GM18498 (cell line): ENCODE data around the gene C2CD3.

Source experiments
- ATAC-seq: cut with Tn5 transposase; IDR thresholded peaks from one replicate; pipeline ENCODE4 v1.9.1; 2021; ENCODE audit warnings: mild to moderate bottlenecking, moderate library complexity; ENCODE audit not compliant: unreplicated experiment

Gene C2CD3

GRCh38 chr11:74170694-74171629 is at the start of gene C2CD3, which contains the start of gene PPME1:
TSS of gene C2CD3 (minus strand) at chr11:74171002. CDS start at chr11:74170792, 210 bp downstream.
TSS of gene PPME1 (plus strand) at chr11:74171289. CDS start at chr11:74171422, 133 bp downstream.
- peak; percentile 93 for ATAC-seq

GRCh38 chr11:74220376-74220775 is 49.6 kb upstream of the C2CD3 start:
- ATAC-seq, result no peak

- no peak for ATAC-seq
Observed at GRCh38 chr11:74212533-74212932, 41.7 kb upstream of the C2CD3 start.

GRCh38 chr11:74208507-74208906 is 37.7 kb upstream of the C2CD3 start:
- ATAC-seq, result no peak

- ATAC-seq, result no peak
Observed at GRCh38 chr11:74206746-74207145, 35.9 kb upstream of the C2CD3 start.

GRCh38 chr11:74205181-74205580 is 34.4 kb upstream of the C2CD3 start:
- ATAC-seq, result no peak

- no peak for ATAC-seq
Observed at GRCh38 chr11:74204701-74205100, 33.9 kb upstream of the C2CD3 start.

- ATAC-seq, result no peak
Observed at GRCh38 chr11:74203966-74204365, 33.2 kb upstream of the C2CD3 start.

GRCh38 chr11:74196781-74197486 is 26.1 kb upstream of the C2CD3 start:
- ATAC-seq, result no peak

- no peak for ATAC-seq
Observed at GRCh38 chr11:74195828-74196227, 25.0 kb upstream of the C2CD3 start.

- no peak for ATAC-seq
Observed at GRCh38 chr11:74185695-74186094, 14.9 kb upstream of the C2CD3 start.

GRCh38 chr11:74185285-74185684 is 14.5 kb upstream of the C2CD3 start:
- no peak for ATAC-seq

GRCh38 chr11:74182635-74183034 is 11.8 kb upstream of the C2CD3 start:
- no peak for ATAC-seq

GRCh38 chr11:74179234-74180052 is 8.6 kb upstream of the C2CD3 start:
- ATAC-seq, result no peak

- ATAC-seq, result no peak
Observed at GRCh38 chr11:74175920-74176319, 5.1 kb upstream of the C2CD3 start.

- ATAC-seq, result no peak
Observed at GRCh38 chr11:74171997-74172396, 1.2 kb upstream of the C2CD3 start.

- ATAC-seq, result no peak
Observed at GRCh38 chr11:74171630-74171968, 797 bp upstream of the C2CD3 start.

- no peak for ATAC-seq
Observed at GRCh38 chr11:74169738-74170458, 904 bp downstream of the C2CD3 start.

GRCh38 chr11:74168838-74169237 is 2.0 kb downstream of the C2CD3 start:
- ATAC-seq, result no peak

GRCh38 chr11:74162681-74163467 is 7.9 kb downstream of the C2CD3 start:
- ATAC-seq, result no peak
